Stimulated activated CD4-positive, alpha-beta T cell treated with anti-CD3 and anti-CD28 coated beads, Interleukin-15, amount 100 ng/mL, for 48 hours (primary cell): ENCODE measurements around the gene AKNA.

Source experiments
- DNase-seq, 2 donors: peaks; one replicate each; pipeline ENCODE4 v3.0.0-alpha.2; 2020; ENCODE audit warnings: low read depth in 2 of 2

AKNA gene

DNA sequence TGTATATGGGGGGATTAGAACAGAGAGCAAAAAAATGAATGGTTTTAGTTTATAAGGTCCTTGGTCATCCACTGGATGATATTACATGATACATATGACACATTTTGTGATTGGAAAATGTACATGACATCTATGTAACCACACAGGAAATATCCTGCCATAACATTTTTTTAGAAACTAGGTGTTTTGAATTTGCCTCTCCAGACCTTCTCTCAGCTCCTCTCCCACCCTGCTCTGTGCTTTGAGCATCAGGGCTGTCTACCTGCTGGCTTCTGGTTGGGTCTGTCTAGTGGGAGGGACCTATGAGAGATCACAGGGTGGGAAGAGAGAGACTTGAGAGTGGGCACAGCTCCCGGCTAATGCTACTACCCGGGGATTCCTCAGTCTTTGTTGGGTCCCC is 24.4 kb downstream of the AKNA start:
- DNase-seq = no peak

DNA sequence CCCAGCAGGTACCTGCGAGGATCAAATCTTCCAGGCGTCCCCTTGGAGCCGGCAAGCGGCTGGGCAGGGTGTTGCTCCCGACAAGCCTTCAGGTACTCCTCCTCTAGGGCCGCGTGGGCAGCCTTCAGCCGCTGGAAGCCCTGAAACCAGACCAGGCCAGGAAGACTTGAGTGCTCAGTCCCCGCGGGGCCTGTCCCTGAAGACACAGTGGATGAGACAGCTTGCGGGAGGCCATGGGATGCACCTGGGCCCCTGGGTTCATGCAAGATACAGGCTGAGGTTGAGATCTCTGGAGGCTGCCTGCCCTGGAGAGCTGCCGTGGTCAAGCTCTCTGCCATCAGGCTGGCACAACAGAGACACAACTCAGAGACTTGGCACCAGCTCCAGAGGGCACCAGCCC is 25.4 kb downstream of the AKNA start:
- no peak for DNase-seq

DNA sequence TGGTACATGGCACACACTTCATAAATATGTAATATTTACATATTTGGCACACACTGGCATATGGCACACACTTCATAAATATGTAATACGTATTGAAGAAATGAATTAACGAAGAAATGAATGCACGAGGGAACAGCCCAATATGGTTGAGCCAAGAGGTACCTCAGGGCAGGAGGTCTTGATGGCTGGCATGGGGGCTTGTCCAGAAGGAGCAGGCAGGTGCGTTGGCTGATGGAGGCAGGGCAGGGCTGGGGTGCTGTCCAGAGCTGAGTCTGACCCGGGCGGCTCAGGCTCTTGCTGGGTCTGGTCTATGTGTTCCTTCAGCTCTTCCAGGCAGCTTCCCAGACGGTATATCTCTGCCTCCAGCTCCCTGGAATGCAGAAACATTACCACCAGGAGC is 26.2 kb downstream of the AKNA start:
- DNase-seq = no peak

DNA sequence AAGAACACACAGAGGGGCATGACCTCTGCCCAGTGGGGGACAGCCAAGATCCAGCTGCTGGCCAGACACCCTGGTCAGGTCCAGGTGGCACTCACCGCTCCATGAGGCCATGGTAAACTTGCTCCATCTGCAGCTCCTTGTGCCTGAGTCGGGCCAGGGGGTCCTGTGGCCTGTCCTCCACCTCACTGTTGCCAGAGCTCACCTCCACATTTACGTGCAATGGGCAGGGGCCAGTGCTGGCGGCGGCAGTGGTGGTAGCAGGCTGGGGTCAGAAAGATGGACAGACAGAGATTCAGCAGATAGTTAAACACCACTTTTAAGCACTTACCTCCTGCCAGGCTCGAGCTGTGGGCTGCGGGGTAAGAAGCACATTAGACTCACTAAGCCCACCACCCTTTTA is 28.0 kb downstream of the AKNA start:
- no peak for DNase-seq

DNA sequence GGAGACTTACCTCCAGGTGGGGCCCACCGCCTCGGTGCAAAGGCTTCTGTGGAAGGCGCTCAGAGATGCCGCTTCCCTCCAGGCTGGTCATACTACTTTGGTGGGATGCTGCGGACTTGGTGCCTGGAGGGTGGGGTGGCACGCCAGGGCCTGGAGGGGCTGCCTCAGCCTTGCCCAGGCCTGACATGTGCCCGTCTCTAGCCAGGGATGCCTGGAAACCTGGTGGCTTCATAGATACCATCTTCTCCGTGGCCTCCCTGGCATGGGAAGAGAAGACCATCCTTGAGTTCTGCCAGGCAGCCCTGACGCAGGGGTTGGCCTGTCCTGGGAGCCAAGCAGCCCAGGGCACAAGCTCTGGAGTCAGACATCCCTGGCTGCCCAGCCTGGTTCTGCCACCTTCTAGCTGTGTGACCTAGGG is 29.9 kb downstream of the AKNA start:
- DNase-seq = no peak

- no peak for DNase-seq
Measured at GRCh38 chr9:114357360-114357759, 30.4 kb downstream of the AKNA start.

DNA sequence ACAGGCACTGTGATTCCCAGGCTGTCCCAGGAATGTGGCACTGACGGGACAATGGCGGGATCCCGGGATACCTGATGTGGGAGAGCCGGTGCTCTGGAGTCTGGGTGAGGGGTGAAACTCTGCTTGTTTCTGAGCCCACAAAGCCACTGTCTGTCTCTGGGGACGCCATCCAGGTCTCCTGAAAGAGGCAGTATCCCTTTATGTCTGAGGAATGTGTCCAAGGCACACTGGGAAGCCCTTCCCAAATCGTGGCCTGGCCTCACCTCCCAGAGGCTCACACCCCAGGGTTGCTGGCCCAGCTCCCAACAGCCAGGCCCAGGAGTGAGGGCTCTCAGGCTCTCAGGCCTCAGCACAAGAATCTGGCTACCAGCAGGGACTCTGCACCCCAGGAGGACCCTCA is 31.0 kb downstream of the AKNA start:
- no peak for DNase-seq

GRCh38 chr9:114355821-114356220 is 32.0 kb downstream of the AKNA start:
- DNase-seq = no peak

DNA sequence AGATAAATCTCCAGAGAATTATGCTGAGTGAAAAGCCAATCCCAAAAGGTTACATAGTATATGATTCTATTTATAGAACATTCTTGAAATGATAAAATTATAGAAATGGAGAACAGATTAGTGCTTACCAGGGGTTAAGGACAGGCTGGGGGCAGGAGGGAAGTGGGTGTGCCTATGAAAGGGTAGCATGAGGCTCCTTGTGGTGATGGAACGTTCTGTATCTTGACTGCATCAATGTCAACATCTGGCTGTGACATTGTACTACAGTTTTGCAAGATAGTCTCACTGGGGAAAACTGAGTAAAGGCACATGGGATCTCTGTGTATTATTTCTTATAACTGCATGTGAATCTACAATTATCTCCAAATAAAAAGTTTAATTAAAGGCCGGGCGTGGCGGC is 35.9 kb downstream of the AKNA start:
- no peak for DNase-seq

GRCh38 chr9:114350636-114351401 is 37.0 kb downstream of the AKNA start:
- no peak for DNase-seq

- no peak for DNase-seq
Measured at GRCh38 chr9:114349713-114350480, 37.9 kb downstream of the AKNA start.

DNA sequence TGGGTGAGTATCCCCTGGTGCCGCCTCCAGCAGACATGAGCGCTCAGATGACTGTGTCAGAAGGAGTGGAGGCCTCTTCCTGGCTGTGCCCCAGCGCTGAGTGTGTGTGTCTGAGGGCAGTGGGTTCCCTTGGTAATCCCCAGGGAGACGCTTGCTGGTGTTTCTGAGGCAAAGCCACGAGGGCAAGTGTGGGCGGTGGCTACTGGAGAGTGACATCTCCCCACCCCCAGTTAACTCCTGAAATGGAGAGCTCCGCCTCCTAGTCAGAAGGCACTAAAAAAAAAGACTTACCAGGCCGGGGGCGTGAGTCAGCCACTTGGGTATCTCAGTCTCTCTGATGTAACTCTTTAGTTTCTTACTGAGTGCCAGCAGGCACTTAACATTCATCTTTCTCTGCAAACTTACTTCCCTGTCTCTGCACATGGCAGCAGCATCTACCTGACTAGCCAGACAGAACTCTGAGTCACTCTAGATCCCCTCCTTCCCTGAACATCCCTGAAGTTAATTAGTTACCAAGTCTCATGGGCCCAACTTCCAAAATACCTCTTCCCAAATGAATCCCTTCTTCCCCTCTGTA is 38.8 kb downstream of the AKNA start:
- peak; percentile 91 to 92 for DNase-seq

DNA sequence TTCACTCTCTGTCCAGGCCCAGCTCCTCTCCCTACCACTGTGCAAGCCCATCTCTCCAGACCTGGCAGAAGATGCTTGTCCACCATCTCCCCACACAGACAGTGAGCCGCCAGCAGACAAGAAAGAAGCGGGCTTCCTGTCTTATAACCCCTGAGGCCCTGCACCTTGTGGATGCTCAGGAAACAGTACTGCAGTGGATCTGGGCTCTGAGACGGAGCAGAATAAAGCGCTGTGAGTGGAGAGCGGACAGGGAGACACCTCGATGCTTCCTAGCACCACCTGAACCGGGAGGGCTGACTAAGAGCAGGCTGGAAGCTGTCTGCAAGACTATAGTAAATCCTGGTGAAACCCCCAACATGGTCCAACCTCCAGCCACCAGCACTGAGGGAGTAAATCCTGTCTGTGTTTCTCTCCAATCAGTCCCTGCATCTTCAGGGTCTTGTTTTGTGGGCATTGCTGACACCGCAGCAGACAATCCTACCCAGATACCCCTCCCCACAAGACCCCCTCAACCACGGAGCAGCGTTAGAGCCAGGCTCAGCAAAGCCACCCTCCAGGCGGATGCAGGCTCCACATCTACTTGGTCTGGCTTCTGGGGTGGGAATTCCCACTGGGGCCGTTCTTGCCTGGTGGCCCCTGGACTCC is 39.4 kb downstream of the AKNA start:
- no peak for DNase-seq

DNA sequence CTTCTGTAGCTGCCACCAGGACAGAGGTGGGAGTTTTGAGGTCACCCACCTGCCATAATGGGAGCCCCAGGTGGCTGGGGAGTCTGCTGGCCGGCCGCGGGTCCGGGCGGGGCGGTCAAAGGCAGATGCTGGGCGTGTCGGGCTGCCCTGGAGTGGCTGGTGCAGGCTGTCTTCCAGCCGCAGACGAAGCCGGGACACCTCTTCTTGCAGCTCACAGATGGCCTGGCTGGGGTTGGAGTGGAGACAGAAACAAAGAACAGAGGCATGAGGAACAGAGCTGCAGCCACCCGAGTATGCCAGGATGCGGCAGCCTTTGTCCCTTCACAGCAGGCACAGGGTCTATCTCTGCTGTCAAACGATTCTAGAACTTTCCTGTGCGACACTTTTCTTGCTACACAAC is 40.1 kb downstream of the AKNA start:
- DNase-seq = no peak

GRCh38 chr9:114346146-114346545 is 41.6 kb downstream of the AKNA start:
- no peak for DNase-seq

DNA sequence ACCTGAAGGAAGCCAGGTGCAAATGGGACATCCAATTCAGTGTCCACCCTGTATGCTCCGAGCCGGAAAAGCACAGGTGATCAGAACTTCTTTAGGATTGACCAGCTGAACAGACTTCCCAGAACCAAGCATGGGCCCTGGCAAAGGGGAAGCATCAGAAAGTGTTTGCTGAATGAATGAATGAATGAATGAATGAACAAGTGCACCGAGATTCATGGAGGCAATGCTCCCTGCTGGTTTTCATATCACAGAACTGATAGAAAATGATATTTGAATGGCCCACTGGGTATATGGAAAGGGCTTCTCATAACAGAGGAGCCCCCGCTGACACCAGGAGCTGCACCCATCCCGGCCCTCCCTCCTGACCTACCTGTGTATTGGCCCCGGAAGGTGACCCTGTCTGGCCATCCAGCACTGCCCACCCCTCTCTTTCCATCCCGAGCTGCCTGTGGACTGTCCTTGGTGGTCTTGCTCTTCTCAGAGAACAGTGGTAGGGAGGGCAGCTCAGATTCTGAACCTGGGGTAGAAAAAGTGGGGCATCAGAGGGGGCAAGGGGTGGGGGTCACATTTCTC is 42.2 kb downstream of the AKNA start:
- no peak for DNase-seq

- DNase-seq = no peak
Measured at GRCh38 chr9:114344692-114345091, 43.1 kb downstream of the AKNA start.

DNA sequence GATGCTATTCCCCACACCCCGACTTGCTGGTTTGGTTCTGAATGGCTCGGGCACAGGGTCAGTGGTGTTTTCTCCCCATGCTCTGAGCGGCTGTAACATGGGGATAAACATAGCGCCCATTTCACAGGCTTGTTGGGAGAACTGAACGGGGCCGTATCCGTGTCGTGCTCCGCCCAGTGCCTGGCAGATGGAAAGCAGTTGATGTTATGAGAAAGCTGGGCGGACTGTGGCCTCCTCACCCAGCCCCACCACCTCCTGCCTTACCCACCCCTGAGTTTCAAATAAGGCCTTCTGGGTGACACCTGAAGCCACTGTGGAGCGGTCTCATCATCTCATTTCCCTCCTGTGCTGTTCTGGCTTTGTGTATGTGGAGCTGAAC is 43.6 kb downstream of the AKNA start:
- DNase-seq = no peak

GRCh38 chr9:114343471-114344187 is 44.2 kb downstream of the AKNA start:
- no peak for DNase-seq

DNA sequence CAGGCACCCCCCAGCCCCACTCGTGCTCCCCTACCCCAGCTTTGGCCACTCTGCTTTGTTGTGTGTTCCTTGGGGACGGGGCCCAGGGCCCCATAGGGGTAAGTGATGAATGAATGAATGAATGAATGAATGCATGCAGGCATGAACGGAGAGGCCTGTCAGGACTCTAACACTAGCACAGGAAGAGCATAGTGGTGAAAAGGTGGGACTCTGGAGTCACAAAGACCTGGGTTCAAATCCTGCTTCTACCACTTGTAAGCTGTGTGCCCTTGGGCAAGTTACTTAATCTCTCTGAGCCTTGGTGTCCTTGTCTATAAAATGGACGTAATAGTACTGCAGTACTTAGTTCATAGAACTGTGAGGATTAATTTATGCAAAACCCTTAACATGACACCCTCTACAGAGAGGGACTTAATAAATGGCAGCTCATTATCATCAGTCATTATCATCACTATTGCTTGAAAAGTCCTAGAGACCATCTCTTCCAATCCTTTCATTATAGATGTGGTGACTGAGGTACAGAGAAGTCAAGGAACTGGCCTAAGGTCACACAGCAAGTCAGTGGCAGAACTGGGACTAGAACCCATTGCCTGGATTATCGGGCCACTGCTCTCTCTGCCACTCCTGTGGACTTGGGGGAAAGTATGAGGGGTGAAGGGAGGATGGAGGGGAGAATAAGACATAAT is 44.9 kb downstream of the AKNA start:
- DNase-seq = no peak

DNA sequence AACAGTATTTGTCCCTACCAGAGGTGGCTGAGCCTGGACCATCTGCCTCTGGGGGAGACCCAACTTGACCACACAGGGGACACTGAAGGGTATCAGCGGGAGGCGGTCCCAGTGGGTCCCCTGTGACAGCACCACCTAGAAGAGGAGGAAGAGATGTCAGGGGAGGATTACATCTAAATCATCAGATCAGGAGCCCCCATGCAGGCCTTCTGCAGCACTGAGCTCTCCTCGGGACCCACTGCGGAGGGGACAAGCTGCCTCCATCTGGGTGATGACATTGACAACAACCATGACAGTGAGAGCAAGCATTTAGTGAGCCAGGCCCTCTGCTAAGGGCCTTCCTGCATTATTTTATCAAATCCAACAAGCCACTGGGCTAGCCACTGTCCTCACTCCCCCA is 45.8 kb downstream of the AKNA start:
- no peak for DNase-seq
